Measurements from ENCODE around the gene GALNS.
"Not testable (repeated sequence)": the region's sequence is repeated elsewhere in the genome, so short reads cannot be mapped to it uniquely, and the experiment has no call there.

DNA sequence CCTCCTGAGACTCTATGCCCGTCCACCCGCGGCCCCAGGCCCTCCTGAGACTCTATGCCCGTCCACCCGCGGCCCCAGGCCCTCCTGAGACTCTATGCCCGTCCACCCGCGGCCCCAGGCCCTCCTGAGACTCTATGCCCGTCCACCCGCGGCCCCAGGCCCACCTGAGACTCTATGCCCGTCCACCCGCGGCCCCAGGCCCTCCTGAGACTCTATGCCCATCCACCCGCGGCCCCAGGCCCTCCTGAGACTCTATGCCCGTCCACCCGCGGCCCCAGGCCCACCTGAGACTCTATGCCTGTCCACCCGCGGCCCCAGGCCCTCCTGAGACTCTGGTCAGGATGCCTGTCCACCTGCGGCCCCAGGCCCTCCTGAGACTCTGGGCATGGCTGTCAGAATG is 85.0 kb downstream of the GALNS start:
- TF ChIP-seq, protein P1, sequence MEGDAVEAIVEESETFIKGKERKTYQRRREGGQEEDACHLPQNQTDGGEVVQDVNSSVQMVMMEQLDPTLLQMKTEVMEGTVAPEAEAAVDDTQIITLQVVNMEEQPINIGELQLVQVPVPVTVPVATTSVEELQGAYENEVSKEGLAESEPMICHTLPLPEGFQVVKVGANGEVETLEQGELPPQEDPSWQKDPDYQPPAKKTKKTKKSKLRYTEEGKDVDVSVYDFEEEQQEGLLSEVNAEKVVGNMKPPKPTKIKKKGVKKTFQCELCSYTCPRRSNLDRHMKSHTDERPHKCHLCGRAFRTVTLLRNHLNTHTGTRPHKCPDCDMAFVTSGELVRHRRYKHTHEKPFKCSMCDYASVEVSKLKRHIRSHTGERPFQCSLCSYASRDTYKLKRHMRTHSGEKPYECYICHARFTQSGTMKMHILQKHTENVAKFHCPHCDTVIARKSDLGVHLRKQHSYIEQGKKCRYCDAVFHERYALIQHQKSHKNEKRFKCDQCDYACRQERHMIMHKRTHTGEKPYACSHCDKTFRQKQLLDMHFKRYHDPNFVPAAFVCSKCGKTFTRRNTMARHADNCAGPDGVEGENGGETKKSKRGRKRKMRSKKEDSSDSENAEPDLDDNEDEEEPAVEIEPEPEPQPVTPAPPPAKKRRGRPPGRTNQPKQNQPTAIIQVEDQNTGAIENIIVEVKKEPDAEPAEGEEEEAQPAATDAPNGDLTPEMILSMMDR (conservative IDR thresholded peaks at IDR 0.05; ENCODE audit: low read depth, low read length): not testable (repeated sequence)
- TF ChIP-seq CEBPB (IDR thresholded peaks at IDR 0.05; ENCODE audit: low read depth, low read length); CHD1 (IDR thresholded peaks at IDR 0.05; ENCODE audit: low read depth, low read length); SMC3 (IDR thresholded peaks at IDR 0.05; ENCODE audit: low read depth, low read length); MAZ (IDR thresholded peaks at IDR 0.05; ENCODE audit: borderline replicate concordance, low read depth, low read length): not testable (repeated sequence)

All from IMR-90 (cell line).